ENCODE results near the gene MYT1. TPM values are rescaled to one million over a fixed set of nuclear protein-coding genes. Genes with fewer than 3 reads are reported as not detected.

The MYT1 gene
- total and polyA plus RNA-seq, 9 of the 15 experiments (the other 6 are each of a cell fraction or from before 2014, with no cell fraction given): 0.02 to 0.12 (median 0.06) TPM; not detected in 4

DNA sequence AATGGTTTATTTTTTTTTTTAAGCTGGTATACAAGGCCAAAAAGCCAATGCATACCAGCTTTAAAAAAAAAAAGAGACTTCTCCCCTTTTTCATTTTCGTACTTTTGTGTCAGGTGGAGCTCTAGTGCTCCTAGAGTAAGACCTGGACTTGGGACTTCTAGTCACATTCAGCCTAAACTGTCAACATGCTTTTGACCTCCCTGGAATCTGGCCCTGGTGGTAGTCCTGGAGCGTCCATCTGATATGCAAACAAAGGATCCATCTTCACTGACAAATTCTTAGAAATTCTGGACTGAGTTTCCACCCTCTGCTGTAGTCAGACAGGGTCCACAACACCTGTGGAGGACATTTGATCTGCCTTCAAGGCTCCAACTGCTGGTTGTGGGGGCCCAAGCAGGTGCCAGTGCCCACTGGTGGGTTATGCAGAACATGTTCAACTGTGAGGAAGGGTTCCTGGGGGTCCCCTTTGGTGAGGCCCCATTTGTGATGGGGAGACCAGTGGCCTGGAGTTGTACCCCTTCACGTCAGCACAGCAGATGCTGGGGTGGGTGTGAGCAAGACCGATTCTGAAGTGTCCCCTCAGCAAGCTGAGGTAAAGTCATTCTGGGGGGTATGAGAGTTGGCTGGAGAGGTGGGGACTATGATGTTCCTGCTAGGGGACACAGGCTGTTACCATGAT, 78.7 kb downstream of the MYT1 start:
- Histone ChIP-seq H3K27ac (ENCODE audit: extremely low read depth, low read depth, low read length) (no peak overlapping the region), H3K79me2 (ENCODE audit: control insufficient read depth, insufficient read depth, low read length) (no peaks in the 10 kb centered on the region), H3K36me3 (ENCODE audit: control insufficient read depth, insufficient read depth, low read length) (no peaks in the 10 kb centered on the region), H3K4me1 (replicated peaks in 1 of 2; ENCODE audit: control insufficient read depth in 2 of 2, insufficient read depth in 2 of 2, low read length in 2 of 2) (peaks cover 0 to 13% of the 10 kb centered on the region in 2 experiments; a peak in 2 of 5 replicates), H3K9me3 (replicated peaks; ENCODE audit: control insufficient read depth, insufficient read depth, low read depth, low read length) (no peaks in the 10 kb centered on the region), H2AFZ (ENCODE audit: low read depth, low read length) (no peak overlapping the region), H3K9me1 (ENCODE audit: control insufficient read depth, insufficient read depth, low read length) (no peaks in the 10 kb centered on the region), H4K20me1 (replicated peaks; ENCODE audit: control insufficient read depth, insufficient read depth, low read length) (no peaks in the 10 kb centered on the region; the same call in none of the 2 replicates), H3K4me2 (ENCODE audit: insufficient read depth, low read length) (no peak overlapping the region), H3K4me3 (no peak overlapping the region), H3K27me3 (ENCODE audit: control insufficient read depth in 2 of 2, insufficient read depth in 2 of 2, low read length in 2 of 2) (peaks cover 28 to 85% of the 10 kb centered on the region in 2 experiments; a peak in 4 of 5 replicates), H3K9ac (ENCODE audit: insufficient read depth in 1 of 2, low read depth in 2 of 2, low read length in 2 of 2) (no peak overlapping the region)
- ATAC-seq: no peak
- ChIA-PET POLR2A (interaction anchor here (3.8 kb wide), 1 partner anchor 13 kb away, joined by 20 read pairs; the partner anchor contains the start of gene PCMTD2), CTCF (ENCODE audit: low intra/inter-chr PET ratio) (no interaction called here)
- in situ Hi-C loops (cut with MboI) (no loop called here), intact Hi-C loops (cut with micrococcal nuclease) (no loop called here)
- no TSS peak for BruUV-seq (replicated peaks)
- FAIRE-seq: no peak
- no peak for DNase-seq (ENCODE audit: extremely low read depth in 1 of 4, low spot score in 3 of 4)
- WGBS (ENCODE audit: insufficient coverage, low coverage, missing lambda C conversion rate): 10% methylated on average over 4 of the region's 4 CpGs
- TF ChIP-seq PRDM10 (IDR thresholded peaks at IDR 0.05; ENCODE audit: partially characterized antibody) (no peak), RFX5 (IDR thresholded peaks at IDR 0.05; ENCODE audit: low read depth, low read length) (no peak), CAMTA2 (CRISPR knock-in tag; conservative IDR thresholded peaks at IDR 0.05) (no peak), SMAD3 (CRISPR knock-in tag; conservative IDR thresholded peaks at IDR 0.05) (no peak), NCOA2 (IDR thresholded peaks at IDR 0.05; ENCODE audit: partially characterized antibody in 2 of 2) (no peak)
- TF ChIP-seq, protein P1, sequence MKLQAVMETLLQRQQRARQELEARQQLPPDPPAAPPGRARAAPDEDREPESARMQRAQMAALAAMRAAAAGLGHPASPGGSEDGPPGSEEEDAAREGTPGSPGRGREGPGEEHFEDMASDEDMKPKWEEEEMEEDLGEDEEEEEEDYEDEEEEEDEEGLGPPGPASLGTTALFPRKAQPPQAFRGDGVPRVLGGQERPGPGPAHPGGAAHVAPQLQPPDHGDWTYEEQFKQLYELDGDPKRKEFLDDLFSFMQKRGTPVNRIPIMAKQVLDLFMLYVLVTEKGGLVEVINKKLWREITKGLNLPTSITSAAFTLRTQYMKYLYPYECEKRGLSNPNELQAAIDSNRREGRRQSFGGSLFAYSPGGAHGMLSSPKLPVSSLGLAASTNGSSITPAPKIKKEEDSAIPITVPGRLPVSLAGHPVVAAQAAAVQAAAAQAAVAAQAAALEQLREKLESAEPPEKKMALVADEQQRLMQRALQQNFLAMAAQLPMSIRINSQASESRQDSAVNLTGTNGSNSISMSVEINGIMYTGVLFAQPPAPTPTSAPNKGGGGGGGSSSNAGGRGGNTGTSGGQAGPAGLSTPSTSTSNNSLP (IDR thresholded peaks at IDR 0.05; ENCODE audit: borderline replicate concordance, low read depth, low read length): no peak
